22Rv1 (cell line): ENCODE results near the gene ADH1C.
"Not testable (repeated sequence)": the region's sequence is repeated elsewhere in the genome, so short reads cannot be mapped to it uniquely, and the experiment has no call there.

Experiments
- H3K27ac ChIP-seq: fragments of 450-650 bp; 2 replicates; pipeline ENCODE4 v1.5.1; 2017
- CTCF ChIP-seq: fragments of 450-650 bp; IDR thresholded peaks from 2 replicates; pipeline ENCODE4 v1.5.1; 2017; ENCODE audit warnings: mild to moderate bottlenecking
- ZFX ChIP-seq: fragments of 450-650 bp; IDR thresholded peaks from 2 replicates; pipeline ENCODE4 v1.6.1; 2017; ENCODE audit warnings: antibody characterized with exemption, borderline replicate concordance

ADH1C gene

GRCh38 chr4:99383833-99384392, 31.4 kb upstream of the ADH1C start:
- TF ChIP-seq ZFX (no peak), CTCF (no peak)
- no peak overlapping the region for H3K27ac ChIP-seq

GRCh38 chr4:99383399-99383798, 30.9 kb upstream of the ADH1C start:
- H3K27ac ChIP-seq: no peak overlapping the region
- TF ChIP-seq ZFX: no peak
- TF ChIP-seq CTCF: no peak

GRCh38 chr4:99382745-99383360, 30.3 kb upstream of the ADH1C start:
- H3K27ac ChIP-seq: no peak overlapping the region
- TF ChIP-seq CTCF (no peak), ZFX (no peak)

- TF ChIP-seq ZFX (no peak), CTCF (no peak)
Measured at GRCh38 chr4:99381588-99382175, 29.1 kb upstream of the ADH1C start.

GRCh38 chr4:99379571-99379970, 27.0 kb upstream of the ADH1C start:
- no peak for TF ChIP-seq CTCF
- TF ChIP-seq ZFX: no peak
- H3K27ac ChIP-seq: no peak overlapping the region

More at GRCh38 chr4:99381588-99382175, 29.1 kb upstream of the ADH1C start:
- H3K27ac ChIP-seq: no peak overlapping the region

- no peak for TF ChIP-seq CTCF
- TF ChIP-seq ZFX: no peak
- H3K27ac ChIP-seq: no peak overlapping the region
Measured at GRCh38 chr4:99378876-99379275, 26.3 kb upstream of the ADH1C start.

GRCh38 chr4:99377341-99377740, 24.8 kb upstream of the ADH1C start:
- not testable (repeated sequence) for H3K27ac ChIP-seq
- TF ChIP-seq CTCF: peak; percentile 42

- not testable (repeated sequence) for H3K27ac ChIP-seq
Measured at GRCh38 chr4:99372464-99372863, 19.9 kb upstream of the ADH1C start.

GRCh38 chr4:99367817-99368216, 15.3 kb upstream of the ADH1C start:
- not testable (repeated sequence) for H3K27ac ChIP-seq
